ENCODE results near the gene CD300LD. TPM values are rescaled to one million over a fixed set of nuclear protein-coding genes. Genes with fewer than 3 reads are reported as not detected.

CD300LD gene
- polyA plus RNA-seq, 1 experiment, result not detected

- no peak for DNase-seq (ENCODE audit: low read depth)
- Histone ChIP-seq H3K4me3 (ENCODE audit: low read depth, low read length) (no peak overlapping the region), H3K36me3 (ENCODE audit: control insufficient read depth, insufficient read depth, low read length) (no peaks in the 10 kb centered on the region), H3K27me3 (ENCODE audit: control insufficient read depth, insufficient read depth, low read length) (no peaks in the 10 kb centered on the region)
- POLR2A ChIA-PET, result no interaction called here
- TF ChIP-seq CTCF (IDR thresholded peaks at IDR 0.05; ENCODE audit: insufficient read depth, low read depth, low read length), result no peak
- CTCF ChIA-PET, result no interaction called here
Measured at GRCh38 chr17:74571621-74572270, 20.3 kb downstream of the CD300LD start.

DNA sequence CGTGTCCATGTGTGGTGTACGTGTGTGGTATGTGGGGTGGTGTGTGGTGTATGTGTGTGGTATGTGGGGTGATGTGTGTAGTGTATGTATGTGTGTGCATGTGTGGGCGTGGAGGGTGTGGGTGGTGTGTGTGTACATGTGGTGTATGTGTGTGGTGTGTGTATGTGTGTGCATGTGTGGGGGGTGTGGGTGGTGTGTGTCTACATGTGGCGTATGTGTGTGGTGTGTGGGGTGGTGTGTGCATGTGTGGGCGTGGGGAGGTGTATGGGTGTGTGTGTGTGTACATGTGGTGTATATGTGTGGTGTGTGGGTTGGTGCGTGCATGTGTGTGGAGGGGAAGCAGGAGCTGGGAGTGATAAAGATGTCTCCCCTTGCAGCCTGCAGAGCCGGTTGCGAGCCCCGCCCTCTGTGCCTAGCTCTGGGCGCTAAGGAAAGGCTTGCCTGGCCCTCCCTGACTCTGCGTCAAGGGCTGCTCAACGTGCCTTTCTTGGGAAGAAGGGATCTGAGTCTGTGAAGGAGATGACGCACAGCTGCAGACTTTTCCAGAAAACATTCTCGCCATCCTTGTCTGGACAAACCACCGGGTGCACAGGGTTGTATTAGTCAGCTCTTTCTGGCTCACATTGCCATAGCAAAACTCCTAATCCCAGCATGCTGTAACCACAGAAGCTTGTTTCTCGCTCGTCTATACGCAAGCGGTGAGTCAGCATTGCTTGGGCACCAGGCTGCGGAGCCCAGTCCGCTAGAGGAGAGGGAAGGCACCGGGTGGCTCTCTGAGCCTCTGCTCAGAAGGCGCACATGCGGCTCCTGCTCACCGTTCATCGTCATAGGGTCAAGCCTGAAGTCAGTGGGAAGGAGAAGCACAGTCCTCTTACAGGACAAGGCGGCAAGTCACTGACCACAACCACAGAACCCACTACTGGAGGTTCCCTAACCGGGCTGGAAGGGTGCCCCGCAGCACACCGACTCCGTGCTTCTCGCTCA, 22.8 kb downstream of the CD300LD start:
- H3K4me3 ChIP-seq (ENCODE audit: low read depth, low read length), result no peak overlapping the region
- no peaks in the 10 kb centered on the region for H3K27me3 ChIP-seq (ENCODE audit: control insufficient read depth, insufficient read depth, low read length)
- DNase-seq (ENCODE audit: low read depth), result peak; percentile 35
- no peak for TF ChIP-seq CTCF (IDR thresholded peaks at IDR 0.05; ENCODE audit: insufficient read depth, low read depth, low read length)
- ChIA-PET CTCF (no interaction called here), POLR2A (no interaction called here)
- H3K36me3 ChIP-seq (ENCODE audit: control insufficient read depth, insufficient read depth, low read length), result no peaks in the 10 kb centered on the region

DNA sequence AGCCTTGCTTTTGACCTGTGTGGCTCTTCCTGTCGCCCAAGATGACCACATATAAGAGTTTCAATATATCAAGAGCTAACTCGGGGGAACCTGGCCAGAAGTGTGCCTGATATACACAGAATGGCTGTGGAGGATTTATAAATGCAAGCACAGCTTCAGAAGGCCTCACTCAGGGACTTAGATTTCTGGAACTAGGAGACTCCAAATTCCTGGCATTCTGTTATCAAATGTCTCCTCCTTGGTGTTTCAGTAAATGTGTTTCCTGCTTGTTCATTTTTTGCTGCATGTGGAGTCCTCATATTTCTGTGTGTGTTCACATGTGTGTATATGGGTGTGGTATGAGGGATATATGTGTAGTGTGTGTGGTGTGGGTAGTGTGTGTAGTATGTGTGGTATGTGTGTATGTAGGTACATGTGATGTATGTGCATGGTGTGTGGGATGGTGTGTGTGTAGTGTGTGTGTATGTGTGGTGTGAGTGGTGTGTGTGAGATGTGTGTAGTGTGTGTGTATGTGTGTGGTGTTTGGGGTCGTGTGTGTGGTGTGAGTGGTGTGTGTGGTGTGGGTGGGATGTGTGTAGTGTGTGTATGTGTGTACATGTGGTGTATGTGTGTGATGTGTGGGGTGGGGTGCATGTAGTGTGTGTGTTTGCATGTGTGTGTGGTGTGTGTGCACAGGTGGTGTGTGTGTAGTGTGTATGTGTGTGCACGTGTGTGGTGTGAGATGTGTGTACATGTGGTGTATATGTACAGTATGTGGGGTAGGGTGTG, 23.8 kb downstream of the CD300LD start:
- H3K27me3 ChIP-seq (ENCODE audit: control insufficient read depth, insufficient read depth, low read length), result no peaks in the 10 kb centered on the region
- CTCF ChIA-PET, result no interaction called here
- no peaks in the 10 kb centered on the region for H3K36me3 ChIP-seq (ENCODE audit: control insufficient read depth, insufficient read depth, low read length)
- POLR2A ChIA-PET, result no interaction called here
- H3K4me3 ChIP-seq (ENCODE audit: low read depth, low read length), result no peak overlapping the region
- no peak for TF ChIP-seq CTCF (IDR thresholded peaks at IDR 0.05; ENCODE audit: insufficient read depth, low read depth, low read length)
- DNase-seq (ENCODE audit: low read depth), result no peak

DNA sequence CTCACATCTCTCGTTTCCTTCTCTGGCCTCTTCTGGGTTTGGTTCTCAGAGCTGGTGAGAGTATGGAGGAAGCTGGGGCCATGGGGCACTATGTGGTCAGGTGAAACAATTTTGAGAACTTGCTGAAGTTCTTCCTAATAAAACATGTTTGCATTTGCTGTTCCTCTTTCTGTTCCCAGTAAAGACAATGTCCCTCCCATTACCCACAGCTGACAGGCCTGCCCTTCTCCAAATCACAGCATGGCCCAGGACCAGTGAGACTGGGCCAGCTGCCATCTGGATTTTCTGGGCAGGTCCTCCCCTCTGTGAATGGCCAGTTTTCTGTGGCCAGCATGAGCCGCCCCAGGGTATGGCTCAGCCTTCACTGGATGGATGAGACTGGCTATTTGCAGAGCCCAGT, 24.7 kb downstream of the CD300LD start, which contains the start of gene CD300H:
TSS of gene CD300H (minus strand) at position 113 of the 400 bp plus-strand sequence.
- Histone ChIP-seq H3K36me3 (ENCODE audit: control insufficient read depth, insufficient read depth, low read length) (no peaks in the 10 kb centered on the region), H3K4me3 (ENCODE audit: low read depth, low read length) (no peak within 1 kb of the TSS), H3K27me3 (ENCODE audit: control insufficient read depth, insufficient read depth, low read length) (no peaks in the 10 kb centered on the region)
- DNase-seq (ENCODE audit: low read depth), result no peak
- TF ChIP-seq CTCF (IDR thresholded peaks at IDR 0.05; ENCODE audit: insufficient read depth, low read depth, low read length), result no peak
- POLR2A ChIA-PET, result no interaction called here
- CTCF ChIA-PET, result no interaction called here

Measured in BJ (cell line).